Measurements from ENCODE around the gene ENOPH1.

The ENOPH1 gene

DNA sequence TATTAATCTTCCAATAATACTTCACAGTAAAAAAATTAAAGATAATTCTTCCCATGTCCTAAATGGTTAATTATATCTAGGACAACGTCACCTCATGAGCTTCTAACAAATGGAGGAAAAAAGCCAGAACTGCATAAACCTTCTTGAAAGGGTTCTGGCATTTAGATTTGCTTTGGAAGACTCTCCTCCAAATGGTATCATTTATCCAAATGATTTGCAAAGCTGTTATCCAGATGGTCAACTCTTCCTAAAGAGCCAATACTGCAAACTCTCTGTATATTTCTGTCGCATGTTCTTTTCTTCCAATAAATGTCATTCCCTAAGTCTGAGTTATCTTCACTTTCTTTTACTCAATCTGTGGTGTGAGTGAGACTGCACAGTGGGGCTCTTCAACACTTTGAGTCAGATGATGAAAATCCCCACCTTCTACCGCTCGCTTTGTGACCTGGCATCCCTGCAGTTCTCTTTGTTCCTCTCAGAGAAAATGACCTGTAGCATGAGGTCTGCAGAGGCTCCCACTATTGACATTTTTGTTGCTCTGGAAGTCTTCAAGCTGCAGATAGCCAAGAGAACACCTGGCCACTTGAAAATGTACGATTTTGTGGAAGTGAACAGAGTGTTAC, 78.5 kb downstream of the ENOPH1 start:
- DNase-seq (ENCODE audit: low read depth in 2 of 2), result no peak

DNA sequence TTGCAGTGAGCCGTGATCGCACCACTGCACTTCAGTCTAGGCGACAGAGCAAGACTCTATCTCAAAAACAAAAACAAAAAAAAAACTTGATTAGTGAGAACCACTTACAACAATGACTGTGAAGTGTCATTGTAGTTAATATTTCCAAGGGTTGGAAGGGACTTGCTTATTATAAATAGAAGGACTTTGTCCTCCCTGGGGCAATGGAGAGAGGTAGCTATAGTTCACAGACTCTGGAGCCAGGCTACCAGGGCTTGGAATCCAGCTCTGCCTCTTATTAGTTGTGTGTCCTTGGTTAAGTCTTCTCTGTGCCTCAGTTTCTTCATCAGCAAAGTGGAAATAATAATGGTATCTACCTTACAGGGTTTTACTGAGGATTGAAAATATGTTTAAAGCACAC, 79.8 kb downstream of the ENOPH1 start:
- DNase-seq (ENCODE audit: low read depth in 2 of 2), result no peak

Measured in stimulated activated CD8-positive, alpha-beta memory T cell treated with anti-CD3 and anti-CD28 coated beads, Interleukin-7, amount 100 ng/mL, for 1 hour (primary cell).